Stimulated activated CD8-positive, alpha-beta memory T cell treated with anti-CD3 and anti-CD28 coated beads, Interleukin-4, amount 100 ng/mL, for 4 hours (primary cell): Measurements from ENCODE around the gene TNIP2.
"Not testable (repeated sequence)": the region's sequence is repeated elsewhere in the genome, so short reads cannot be mapped to it uniquely, and the experiment has no call there.

Experiments used
- DNase-seq, 2 donors: peaks; one replicate each; pipeline ENCODE4 v3.0.0-alpha.2; 2020; ENCODE audit warnings: low read depth in 2 of 2, low spot score in 1 of 2

The TNIP2 gene

DNA sequence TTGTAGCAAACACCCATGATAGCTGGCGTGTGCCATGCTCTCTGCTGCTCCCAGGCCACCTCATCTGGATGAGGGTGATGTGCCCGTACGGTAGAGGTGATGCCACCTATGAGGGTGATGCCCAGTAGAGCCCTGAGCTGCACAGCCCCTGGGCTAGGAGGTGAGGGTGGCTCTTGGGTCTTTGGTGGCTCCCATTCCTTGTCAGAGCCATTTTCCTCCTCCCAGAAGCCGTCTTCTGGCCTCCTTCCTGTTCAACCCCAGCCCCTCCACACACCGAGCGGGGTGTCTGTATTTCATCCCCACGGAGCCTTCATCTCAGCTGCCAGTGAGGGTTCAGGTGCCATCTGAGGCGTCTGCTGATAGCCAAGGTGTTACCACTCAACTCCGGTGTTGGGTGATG, 12.0 kb upstream of the TNIP2 start:
- DNase-seq: no peak

DNA sequence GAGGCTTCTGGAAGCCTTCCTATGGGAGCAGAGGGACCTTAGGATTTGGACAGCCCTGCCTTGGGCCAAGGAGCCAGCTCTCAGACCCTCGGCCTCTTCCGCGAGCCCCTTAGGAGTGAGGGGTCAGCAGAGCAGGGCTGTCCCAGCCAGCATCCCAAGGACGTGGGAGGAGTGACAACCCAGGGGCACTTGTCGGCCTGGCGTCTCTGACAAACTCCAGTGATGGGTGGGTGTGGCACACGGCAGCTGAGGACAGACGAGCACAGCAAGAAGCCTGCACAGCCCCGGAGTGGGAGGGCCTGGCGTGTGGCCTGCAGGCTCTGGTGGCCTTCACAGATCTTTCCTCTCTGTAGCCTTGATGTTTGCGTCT, 11.6 kb upstream of the TNIP2 start:
- no peak for DNase-seq

DNA sequence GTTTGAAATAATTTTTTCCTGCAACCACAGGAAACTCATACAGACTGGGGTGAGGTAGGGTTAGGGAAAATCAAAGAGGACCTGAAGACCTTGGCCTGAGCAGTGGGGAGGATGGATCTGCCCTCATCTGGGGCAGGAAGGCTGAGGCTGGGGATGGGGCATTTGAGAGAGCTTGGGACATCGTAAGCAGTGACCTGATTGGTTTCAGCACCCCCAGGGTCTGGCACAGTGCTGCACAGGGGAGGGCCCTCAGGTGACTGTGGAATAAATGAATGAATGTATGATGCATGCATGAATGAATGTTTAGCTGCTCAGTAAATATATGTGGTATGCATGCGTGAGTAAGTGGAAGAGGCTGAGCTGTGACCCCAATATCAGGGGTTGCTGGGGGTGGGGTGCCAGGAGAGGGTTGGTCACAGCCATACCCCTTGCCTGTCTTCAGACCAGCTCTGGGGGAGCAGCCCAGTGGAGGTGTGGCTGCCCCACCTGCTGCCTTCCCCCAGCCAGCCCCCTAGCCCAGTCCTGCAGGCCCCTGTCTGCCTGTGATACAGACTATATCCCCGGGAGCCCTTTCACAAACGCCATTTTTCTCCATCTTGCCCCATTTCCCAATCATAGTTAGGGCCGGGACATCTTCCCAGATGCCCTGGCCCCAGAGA, 11.0 kb upstream of the TNIP2 start:
- DNase-seq: no peak

DNA sequence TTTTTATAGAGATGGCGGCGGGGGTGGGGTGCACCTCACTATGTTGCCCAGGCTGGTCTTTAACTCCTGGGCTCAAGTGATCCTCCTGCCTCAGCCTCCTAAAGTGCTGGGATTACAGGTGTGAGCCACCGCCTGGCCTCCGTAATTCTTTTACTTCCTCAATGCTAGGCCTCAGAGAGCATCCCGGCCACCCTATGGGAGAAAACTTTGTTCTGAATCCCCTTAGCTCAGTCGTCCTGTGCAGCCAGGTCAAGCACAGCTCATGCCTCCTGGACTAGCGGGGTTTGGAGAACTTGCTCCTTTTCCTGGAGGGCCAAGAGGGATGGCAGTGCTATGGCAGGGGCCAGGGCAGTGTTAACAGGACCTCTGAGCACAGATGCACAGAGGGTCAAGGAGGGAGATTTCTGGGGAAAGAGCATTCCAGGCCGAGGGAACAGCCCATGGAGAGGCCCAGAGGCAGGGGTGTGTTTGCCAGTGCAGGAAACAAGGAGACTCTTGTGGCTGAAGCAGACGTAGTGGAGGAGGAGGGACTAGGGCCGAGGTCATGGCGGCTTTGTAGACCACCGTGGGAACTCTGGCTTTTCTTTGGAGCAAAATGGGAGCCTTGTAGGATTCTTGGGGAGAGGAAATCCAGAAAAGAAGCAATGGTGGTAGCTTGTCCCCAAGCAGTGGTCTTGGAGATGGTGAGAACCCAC, 9.8 kb upstream of the TNIP2 start:
- DNase-seq: no peak

DNA sequence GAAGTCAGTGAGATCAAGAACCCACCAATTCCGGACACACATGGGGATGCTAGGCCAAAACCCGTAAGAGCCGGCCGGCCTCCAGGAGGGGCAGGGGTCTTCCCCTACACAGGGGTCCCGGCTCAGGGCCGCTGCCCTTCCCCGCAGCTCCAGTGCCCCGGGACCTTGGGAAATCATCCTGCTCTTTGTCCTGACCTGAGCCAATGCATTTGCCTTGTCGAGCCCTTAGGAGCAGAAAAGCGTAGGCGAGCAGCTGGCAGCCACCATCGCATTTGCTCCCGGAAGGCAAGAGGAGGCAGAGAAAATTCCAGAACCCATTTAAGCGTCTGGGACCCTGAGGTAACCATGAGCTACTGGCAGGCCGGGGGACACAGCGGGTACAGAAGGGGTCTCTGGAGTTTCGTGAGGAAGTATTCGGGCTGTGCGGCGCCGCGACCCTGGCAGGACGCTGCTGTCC, 7.4 kb upstream of the TNIP2 start:
- no peak for DNase-seq

DNA sequence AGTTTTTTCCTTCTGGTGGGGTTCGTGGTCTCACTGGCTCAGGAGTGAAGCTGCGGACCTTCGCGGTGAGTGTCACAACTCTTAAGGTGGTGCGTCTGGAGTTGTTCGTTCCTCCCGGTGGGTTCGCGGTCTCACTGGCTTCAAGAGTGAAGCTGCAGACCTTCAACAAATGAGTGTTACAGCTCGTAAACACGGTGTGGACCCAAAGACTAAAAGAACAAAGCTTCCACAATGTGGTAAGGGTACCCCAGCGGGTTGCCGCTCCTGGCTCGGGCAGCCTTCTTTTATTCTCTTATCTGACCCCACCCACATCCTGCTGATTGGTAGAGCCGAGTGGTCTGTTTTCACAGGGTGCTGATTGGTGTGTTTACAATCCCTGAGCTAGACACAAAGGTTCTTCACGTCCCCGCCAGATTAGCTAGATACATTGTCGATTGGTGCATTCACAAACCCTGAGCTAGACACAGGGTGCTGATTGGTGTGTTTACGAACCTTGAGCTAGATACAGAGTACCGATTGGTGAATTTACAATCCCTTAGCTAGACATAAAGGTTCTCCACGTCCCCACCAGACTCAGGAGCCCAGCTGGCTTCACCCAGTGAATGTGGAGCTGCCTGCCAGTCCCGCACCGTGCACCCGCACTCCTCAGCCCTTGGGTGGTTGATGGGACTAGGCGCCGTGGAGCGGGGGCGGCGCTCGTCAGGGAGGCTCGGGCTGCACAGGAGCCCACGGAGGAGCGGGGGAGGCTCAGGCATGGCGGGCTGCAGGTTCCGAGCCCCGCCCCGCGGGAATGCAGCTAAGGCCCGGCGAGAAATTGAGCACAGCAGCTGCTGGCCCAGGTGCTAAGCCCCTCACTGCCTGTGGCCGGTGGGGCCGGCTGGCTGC, 6.6 kb upstream of the TNIP2 start:
- not testable (repeated sequence) for DNase-seq

DNA sequence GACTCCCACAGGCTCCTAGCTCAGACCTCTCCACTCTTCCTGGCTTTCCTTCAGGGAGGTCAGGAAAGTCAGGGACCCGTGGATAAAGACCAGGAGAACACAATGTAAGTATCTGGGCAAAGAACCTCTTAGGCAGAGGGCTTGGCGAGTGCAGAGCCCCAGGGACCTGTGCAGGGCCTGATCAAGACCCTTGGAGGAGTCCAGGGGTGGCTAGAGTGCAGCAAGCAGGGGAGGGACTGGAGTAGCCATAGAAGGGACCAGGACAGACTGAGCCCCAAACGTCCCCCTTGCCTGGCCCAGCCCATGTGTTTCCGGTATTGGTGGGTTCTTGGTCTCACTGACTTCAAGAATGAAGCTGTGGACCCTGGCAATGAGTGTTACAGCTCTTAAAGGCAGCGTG, 5.9 kb upstream of the TNIP2 start:
- no peak for DNase-seq

DNA sequence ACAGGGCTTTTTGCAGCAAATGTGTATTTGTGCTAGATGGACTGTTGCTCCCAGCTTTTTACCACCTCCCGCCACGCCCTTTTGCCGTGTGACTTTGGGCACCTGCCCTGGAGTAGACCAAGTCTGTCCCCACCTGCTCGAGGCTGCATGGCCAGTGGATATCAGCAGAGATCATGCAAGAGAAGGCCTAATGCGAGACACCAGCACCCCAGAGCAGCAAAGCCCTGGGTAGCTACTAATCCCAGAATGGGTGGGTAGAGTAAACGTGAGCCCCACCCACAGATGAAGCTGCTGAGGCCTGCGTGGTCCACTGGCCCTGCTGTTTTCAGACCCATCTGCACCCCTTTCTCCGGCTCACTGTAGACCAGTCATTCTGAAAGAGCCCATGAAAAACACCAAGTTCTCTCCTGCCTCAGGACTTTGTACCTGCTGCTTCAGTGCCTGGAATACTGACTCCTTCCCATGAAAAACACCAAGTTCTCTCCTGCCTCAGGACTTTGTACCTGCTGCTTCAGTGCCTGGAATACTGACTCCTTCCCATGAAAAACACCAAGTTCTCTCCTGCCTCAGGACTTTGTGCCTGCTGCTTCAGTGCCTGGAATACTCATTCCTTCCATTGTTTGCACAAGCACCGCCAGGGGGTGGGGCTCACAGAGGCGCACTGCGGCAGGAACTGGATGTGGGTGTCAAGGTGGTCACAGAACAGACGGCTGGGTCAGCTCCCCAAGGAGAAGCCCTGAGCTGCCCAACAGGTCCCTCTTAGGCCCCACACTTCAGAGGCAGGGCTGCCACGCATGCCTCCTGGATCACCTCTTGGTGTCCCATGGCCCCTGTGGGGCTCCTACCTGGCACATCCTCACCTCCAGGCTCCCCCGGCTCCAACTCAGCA, 5.1 kb upstream of the TNIP2 start:
- DNase-seq: no peak

DNA sequence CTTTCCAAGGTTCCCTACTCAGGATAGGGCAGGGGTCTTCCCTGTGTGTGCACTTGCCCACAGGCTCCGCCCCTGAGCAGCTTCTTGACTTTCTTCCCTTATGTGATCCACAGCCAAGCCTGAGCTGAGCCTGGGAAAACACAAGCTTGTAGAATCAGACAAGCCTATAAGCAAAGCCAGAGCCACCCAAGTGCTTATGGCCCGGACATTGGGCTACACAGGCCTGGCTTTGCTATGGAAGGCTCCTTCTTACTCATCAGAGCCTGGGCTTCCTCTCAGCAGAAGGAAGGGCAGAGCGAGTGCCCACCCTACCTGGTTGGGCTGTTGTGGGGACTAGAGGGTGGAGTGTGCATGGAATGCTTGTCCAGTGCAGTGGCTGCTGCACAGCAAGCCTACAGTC, 1.3 kb upstream of the TNIP2 start:
- DNase-seq: no peak

DNA sequence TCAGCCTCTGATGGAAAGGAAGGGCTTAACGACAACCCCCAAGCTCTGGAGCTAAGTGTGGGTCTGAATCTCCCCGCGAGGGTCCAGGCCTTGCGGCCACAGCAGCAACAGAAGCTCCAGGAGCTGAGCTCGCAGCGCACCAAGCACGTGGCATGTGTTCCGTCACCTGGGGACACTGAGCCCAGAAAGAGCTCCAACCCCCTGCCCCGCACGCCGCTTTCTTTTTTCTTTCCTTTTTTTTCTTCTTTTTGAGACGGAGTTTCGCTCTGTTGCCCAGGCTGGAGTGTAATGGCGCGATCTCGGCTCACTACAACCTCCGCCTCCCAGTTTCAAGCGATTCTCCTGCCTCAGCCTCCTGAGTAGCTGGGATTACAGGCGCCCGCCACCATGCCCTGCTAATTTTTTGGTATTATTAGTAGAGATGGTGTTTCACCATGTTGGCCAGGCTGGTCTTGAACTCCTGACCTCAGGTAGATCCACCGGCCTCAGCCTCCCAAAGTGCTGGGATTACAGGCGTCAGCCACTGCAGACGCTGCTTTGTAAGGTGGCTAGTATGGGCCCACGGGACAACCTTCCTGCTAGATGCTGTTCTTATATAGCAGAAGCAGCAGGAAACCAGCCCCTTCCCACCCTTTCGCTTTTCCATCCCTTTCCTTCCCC, 685 bp upstream of the TNIP2 start:
- no peak for DNase-seq

DNA sequence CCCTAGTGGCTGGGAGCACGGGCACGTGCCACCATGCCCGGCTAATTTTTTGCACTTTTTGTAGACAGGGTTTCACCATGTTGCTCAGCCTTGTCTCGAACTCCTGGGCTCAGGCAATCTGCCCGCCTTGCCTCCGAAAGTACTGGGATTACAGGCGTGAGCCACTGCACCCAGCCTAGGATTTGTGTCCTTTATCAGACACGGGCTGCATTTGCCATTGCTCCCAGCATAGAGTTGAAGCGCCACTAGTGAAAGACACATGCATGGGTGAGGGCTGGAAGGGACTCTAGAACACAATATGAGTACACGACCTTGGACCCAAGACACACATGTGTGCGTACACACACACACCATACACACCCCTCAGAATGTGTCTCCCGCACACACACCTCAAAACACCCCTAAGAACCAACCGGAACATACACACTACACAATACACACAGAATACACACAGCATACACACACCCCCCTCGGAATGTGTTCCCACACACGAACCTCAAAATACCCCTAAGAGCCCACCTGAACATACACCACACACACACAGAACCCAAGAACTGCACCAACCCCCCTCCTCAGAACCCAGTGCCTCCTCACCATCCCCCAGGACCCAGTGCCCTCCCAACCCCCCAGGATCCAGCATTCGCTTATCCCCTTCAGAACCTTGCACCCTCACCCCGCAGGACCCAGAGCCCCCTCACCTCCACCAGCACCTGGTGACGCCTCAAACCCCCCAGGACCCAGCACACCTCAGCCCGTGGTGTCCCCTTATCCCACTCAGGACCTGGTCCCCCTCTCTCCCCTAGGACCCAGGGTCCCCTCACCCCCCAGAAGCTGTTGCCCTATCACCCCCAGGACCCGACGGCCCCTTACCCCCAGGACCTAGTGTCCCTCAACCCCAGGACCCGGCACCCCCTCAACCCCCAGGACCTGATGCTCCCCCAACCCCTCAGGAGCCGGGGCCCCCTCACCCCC, 1.0 kb downstream of the TNIP2 start:
- DNase-seq: no peak

DNA sequence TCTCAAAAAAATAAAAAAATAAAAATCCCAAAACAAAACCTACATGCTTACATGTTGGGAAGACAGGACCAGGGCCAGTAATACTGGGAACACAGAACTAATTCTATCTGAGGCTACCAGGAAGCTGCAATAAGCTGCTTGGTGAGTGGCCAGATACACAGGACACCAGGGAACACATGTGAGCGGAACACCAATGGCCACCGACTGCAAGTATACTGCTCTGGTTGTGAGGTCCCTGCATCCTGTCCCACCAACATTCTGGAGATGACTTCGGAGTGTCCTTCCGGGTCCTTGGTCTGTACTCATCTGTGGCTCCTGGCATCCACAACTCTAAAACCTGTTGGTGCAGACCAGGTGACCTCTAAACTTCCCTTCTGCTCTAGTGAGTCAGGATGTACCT, 2.7 kb downstream of the TNIP2 start:
- no peak for DNase-seq

DNA sequence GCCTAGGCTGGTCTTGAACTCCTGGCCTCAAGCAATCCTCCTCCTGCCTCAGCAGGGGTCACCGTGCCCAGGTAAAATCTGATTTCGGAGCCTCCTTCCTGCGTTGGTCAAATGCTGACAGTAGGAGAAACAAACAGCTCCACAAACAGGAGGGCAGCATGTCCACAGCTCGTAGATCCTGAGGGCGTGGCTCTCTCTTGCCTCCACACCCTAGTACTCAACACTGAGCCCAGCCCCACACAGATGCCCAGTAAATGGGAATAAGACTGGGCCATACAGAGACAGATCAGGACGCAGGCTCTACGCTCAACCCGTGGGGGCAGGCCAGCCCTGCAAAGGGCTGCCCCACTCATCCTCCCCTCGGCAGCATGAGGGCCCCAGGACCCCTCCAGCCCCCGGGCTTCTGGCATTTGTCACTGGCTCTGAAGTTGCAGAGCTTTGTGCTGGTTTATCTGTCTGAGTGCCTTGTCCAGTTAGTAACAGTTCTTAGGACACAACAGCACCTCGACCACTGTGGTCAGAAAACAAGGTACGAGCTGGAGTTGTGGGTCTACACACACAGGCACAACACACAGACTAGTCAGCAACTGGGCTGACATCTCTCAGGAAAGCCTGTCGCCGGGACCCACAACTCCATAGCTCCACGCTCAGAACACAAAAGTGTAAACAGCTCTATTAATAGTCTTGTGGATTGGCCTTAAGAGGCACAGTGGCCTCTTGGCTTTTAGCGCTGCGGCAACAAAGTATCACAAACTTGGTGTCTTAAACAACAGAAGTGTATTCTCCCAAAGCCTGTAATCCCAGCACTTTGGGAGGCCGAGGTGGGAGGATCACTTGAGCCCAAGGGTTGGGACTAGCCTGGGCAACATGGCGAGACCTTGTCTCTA, 5.2 kb downstream of the TNIP2 start:
- DNase-seq: no peak

DNA sequence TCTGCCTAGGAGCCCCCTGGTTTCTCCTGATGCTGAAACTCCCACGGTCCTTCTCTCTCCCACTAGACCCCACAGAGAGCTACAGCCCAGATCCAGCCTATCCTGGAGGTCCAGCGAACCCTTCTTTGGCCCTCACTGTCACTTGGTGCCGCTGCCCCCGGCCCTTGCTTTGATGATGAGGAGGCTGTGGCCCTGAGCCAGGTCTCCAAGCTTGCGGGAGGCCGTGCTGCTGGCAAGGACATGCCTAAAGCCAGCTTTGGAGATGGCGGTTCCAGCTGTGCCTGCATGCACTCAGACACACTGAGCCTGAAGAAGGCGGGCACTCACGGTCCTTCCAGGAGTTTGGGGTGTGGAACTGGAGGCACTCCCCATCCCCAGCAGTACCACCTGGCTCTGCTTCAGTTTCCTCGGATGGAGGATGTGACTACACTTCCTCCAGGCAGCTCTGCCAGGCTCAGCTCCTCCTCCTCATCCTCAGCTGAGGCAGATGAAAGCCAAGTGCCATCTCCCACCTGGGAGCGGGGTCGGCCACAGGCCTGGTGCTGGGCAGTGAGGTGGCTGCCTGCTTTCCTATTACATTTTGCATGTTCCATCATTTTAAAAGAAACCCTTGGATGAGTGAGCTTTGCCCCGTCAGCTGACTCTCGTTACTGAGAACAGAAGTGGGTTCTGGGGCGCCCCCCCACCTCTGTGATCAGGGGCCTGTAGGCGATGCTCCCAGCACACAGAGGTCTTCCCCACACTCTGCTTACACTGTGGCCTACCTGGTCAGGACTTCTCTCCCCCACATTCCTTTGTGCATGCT, 9.0 kb downstream of the TNIP2 start:
- no peak for DNase-seq

DNA sequence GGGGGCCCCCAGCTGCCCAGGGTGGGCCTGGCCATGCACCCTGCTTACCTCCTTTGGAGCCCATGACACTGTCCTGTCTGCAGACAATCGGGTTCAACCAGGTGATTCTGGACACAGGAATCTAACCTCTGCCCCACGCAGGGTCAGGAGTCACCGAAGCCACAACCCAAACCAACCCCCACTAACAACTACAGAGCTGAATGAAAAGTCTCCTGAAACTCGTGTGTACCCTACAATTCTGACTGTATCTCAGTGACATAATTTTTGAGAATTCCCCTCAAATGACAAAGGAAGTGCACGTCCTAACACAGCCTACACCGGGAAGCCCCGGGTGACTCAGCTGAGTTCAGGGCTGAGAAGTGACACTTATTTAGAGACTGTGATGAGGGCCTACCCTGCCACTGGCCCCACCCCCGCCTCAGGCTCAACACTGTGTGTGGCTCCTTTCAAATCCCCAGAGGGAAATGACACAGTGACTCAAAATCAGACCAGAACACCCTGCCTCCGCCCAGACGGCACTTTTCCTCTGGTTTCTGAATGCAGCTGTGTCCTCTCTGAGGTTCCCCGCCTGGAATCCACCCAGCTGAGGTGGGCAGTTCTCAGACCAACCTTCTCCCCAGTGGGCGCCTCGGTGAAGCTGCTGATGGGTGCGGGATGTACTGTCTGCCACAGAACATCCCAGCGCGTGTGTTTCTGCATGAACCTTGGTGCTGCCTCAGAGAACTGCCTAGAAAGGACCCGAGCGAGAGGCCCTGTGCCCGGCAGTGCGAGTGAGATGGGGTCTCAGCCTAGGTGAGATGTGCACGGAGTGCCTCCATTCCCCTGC, 9.9 kb downstream of the TNIP2 start:
- peak; percentile 68 to 86 for DNase-seq

DNA sequence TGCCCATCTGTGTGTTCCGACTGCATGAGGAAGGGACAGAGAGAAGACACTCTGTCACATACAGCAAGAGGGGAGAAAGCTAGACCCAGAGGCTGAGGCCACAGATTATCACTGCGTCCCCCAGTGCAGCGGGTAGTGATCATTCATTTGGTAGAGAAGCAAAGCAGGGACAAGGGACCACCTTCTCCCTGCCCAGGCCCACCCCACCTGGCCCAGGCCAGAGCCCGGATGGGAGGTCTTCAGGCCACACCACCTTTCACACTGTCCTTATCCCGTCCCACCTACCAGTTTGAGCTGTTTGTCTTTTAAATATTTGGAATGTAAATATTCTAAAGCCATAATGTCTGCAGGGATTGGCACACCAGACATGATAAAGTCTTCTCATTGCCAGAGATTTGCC, 10.6 kb downstream of the TNIP2 start:
- no peak for DNase-seq
